Suppressor macrophage treated with lipopolysaccharide for 1 hour (primary cell): ENCODE measurements around the gene NUCB2.

Experiments used
- DNase-seq, 3 donors: peaks; one replicate each; pipeline ENCODE4 v3.0.0-alpha.2; 2020 to 2022

NUCB2 gene

DNA sequence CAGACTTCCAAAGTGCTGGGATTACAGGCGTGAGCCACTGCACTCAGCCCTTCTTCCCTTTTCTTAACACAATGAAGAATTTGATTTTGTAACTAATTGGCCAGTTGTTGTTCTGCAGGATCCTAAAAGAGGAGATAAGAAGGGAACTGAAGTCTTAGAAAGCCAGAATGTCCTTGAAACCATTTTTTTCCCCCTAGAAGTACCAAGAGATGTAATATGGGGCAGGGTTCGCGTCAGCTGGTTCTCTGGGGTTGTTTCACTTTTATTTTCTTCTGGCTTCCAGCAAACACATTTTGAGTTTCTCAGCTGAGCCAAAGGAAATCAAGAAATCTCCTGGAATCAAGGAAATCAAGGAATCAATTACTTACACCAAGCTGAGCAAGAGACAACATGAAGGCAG is 7.6 kb upstream of the NUCB2 start:
- peak in 2 of 3 donors; percentile 40 to 51 for DNase-seq

- DNase-seq, result no peak
These were observed 3.7 kb upstream of the NUCB2 start for GRCh38 chr11:17272801-17273200.

- DNase-seq, result no peak
These were observed 3.3 kb upstream of the NUCB2 start for GRCh38 chr11:17273211-17273610.

- peak in 2 of 3 donors; percentile 10 to 27 for DNase-seq
These were observed 2.8 kb upstream of the NUCB2 start for GRCh38 chr11:17273668-17274282.

DNA sequence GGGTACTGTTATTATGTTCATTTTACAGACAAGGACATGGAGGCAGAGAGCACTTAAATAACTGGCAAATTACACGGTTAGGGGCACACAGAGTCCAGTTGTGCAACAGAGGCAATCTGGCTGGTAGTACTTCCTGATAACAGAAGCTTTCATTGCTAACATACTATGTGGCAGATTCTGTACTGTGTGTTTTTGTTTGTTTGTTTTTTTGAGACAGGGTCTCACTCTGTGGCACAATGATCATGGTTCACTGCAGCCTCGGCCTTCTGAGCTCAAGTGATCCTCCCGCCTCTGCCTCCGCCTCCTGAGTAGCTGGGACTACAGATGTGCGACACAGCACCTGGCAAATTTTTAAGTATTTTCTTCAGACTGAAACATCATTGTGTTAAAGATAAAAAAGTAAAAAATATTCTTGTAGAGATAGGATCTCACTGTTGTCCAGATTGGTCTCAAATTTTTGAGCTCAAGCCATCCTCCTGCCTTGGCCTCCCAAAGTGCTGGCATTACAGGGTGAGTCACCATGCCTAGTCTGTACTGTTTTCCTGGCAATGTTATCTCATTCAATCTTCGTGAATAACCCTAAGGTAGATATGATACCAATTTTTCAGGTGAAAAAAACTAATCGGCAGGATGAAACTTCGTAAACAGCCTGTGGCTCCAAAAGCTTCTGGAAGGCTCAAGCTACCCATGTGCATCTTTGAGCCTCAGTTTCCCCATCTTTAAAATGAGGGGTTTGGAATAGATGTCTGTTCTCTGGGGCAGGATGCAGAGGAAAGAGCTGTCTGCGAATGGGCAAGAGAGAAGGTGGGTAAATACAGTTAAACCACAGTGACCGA is 921 bp upstream of the NUCB2 start:
- no peak for DNase-seq

DNA sequence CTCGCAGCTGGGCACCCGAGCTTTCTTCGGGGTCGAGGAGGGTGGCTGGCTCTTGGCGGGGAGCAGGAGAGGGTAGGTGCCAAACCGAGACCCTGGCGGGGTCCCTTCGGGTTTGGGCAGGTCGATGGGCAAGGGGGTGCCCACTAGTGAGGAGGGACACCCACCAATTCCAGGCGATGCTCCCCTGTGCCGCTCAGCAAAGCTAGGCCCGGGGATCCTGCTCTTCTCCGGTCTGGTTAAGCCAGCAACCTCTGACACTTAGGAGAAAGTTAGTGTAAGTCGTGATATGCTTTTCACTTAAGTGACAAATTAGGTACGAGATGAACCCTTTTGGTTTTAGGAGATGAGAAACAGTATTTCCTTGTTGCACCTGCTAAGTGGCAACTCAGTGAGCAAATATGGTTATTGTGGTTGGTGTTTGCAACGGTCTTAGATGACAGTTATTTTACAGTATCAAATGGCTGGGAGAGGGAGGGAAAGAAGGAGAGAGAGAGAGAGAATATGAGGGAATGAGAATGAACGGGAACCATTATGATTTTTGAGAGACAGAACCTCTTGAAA is 565 bp downstream of the NUCB2 start:
- DNase-seq, result peak in 2 of 3 donors; percentile 30

- no peak for DNase-seq
These were observed 4.1 kb downstream of the NUCB2 start for GRCh38 chr11:17280494-17281127.

- DNase-seq, result no peak
These were observed 9.8 kb downstream of the NUCB2 start for GRCh38 chr11:17286332-17286731.

DNA sequence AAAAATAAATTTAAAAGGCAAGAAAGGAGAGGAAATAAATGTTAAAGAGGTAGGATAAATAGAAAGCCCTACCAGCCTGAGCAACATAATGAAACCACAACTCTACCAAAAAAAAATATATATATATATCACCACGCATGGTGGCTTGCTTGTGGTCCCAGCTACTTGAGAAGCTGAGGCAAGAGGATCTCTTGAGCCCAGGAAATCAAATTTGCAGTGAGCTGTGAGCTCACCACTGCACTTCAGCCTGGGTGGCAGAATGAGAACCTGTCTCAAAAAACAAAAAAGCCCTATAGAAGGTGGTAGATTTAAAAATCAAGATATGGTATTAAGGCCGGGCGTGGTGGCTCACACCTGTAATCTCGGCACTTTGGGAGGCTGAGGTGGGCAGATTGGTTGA is 10.5 kb downstream of the NUCB2 start:
- no peak for DNase-seq

DNA sequence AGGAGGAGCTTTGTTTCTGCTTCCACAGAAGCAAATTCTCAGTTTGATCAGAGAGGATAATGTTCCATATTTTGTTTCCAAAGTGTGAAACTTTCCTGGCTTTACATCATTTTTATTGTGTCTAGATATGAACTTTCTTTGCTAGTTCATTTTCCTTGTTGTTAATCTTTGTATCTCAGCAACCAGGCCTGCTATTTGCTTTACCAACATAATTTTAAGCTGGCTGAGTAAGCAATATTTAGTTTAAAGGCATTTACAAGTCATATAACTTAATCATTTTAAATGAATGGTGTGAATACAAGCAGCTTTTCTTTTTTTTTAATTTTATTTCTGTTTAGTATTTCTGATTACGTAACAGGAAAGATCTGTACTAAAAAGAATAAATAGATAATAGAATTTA is 15.2 kb downstream of the NUCB2 start:
- no peak for DNase-seq

DNA sequence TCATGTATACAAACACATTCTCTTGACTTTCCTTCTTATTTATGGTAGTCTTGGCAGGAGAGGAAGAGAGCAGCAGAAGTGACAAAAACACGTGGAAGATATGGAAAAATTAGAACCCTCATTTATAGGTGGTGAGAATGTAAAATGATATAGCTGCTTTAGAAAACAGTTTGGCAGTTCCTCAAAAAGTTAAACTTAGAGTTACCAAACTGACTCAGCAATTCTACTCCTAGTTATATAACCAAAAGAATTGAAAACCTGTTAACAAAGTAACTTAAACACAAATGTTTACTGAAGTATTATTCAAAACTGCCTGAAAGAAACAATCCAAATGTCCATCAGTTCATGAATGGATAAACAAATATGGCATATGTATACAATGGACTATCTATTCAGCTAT is 16.8 kb downstream of the NUCB2 start:
- DNase-seq, result no peak

- DNase-seq, result no peak
These were observed 17.5 kb downstream of the NUCB2 start for GRCh38 chr11:17294033-17294432.

DNA sequence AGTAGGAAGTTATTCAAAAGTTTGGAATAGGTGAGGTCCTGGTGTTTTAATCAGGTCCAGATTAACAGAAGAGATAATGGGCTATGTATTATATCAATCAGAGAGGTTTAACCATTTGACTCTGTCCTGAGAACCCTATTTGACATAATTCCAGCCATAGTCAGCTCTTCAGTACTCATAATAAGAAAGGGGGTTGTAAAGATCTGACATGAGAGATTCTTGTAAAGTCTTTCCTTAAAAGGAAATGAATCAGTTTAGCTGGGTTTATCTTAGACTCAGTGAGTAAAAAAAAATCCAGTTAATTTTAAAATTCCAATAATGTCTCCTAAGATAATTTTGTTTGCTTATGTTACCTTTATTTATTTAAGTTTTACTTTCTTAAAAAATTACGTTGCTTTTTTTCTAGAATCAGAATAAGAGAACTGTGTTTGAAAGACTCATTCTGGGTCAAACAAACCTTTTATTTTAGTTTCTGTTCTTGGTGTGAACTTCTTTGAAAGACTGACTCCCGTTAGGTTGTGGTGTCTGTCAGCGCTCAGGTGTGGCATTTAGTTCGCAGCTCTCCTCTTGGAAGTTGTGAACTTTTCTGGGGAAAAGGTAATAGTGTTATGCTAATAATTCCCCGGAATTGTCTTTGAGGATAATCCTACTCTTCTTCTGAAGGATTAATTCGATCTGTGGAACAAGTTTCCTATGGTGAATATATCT is 20.5 kb downstream of the NUCB2 start:
- no peak for DNase-seq

GRCh38 chr11:17298302-17298701 is 21.8 kb downstream of the NUCB2 start:
- DNase-seq, result no peak

DNA sequence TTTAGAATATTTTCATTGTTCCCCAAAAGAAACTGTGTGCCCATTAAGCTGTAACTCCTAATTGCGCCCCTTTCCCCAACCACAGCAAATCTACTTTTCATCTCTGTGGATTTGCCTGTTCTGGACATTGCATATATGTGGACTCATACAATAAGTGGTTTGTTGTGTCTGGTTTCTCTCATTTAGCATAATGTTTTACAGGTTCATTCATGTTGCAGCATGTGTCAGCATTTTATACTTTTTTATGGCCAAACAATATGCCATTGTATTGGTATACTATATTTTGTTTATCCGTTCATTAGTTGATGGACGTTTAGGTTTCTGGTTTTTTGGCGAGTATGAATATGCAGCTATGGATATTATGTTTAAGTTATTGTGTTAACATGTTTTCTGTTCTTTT is 23.8 kb downstream of the NUCB2 start:
- no peak for DNase-seq

- no peak for DNase-seq
These were observed 37.1 kb downstream of the NUCB2 start for GRCh38 chr11:17313349-17314231.

- DNase-seq, result no peak
These were observed 37.7 kb downstream of the NUCB2 start for GRCh38 chr11:17314232-17314547.

- no peak for DNase-seq
These were observed 38.4 kb downstream of the NUCB2 start for GRCh38 chr11:17314904-17315426.

DNA sequence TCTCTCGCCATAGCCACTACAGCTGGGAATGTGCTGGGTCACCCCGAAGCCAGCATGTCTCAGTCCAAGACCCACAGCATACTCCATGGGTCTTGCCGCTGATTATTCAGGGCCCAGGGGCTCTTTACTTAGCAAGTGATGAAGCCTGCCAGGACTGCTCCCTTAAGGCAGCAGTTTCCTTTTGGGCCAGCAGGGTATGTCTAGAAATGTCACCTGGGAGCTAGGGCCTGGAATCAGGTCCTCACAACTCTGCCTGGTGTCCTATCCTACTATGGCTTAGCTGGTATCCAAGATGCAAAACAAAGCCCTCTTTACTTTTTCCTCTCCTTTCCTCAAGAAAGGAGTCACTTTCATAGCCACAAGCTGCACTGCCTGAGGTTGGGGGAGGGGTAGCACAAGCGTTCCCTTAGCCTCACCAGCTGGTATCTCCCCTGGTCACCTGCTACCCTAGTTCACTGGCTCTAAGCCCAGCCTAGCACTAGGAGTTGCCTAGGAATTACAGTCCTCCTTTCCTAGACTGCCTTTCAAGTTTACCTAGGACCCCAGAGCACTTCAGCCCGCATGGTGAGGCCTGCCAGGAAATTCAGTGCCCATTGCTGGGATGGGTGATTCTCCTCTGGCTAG is 52.4 kb downstream of the NUCB2 start:
- no peak for DNase-seq

- DNase-seq, result no peak
These were observed 55.1 kb downstream of the NUCB2 start for GRCh38 chr11:17331669-17332068.

GRCh38 chr11:17333799-17334586 is 57.5 kb downstream of the NUCB2 start:
- DNase-seq, result no peak
